ENCODE measurements around the gene RTN4R.
"Not testable (repeated sequence)": the region's sequence is repeated elsewhere in the genome, so short reads cannot be mapped to it uniquely, and the experiment has no call there.

DNA sequence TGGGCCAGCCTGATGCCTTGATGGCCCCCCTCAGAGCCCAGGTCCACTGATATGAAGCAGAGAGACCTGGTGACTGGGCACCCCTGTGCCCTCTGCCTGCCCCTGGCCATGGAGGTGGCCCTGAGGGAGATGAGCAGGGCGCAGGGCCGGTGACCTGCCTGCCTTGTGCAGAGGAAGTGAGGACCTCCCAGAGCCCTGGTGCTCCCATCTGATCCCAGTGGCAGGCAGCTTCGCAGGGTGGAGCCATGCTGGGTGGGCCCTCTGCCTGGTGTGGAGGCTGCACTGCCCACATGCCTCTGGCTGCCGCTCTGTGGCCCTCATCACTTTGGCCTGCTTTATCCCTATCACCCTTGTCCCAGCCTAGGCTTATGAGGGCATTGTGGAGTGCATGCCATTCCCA is 1.1 kb upstream of the RTN4R start:
- not testable (repeated sequence) for TF ChIP-seq CTCF (conservative IDR thresholded peaks at IDR 0.05; ENCODE audit: low read depth, low read length); EZH2 (IDR thresholded peaks at IDR 0.05; ENCODE audit: low read length, unreplicated experiment); EZH2phosphoT487 (IDR thresholded peaks at IDR 0.05; ENCODE audit: borderline replicate concordance, low read length)

Data from PC-3 (cell line).